Stimulated activated CD4-positive, alpha-beta T cell treated with anti-CD3 and anti-CD28 coated beads, Interleukin-12 subunit alpha, Interleukin-12 subunit beta, amount 100 ng/mL, for 4 hours (primary cell): ENCODE data around the gene OVOL1.
"Not testable (repeated sequence)": the region's sequence is repeated elsewhere in the genome, so short reads cannot be mapped to it uniquely, and the experiment has no call there.

Experiments
- DNase-seq: peaks from one replicate; pipeline ENCODE4 v3.0.0-alpha.2; 2020

OVOL1 gene

DNA sequence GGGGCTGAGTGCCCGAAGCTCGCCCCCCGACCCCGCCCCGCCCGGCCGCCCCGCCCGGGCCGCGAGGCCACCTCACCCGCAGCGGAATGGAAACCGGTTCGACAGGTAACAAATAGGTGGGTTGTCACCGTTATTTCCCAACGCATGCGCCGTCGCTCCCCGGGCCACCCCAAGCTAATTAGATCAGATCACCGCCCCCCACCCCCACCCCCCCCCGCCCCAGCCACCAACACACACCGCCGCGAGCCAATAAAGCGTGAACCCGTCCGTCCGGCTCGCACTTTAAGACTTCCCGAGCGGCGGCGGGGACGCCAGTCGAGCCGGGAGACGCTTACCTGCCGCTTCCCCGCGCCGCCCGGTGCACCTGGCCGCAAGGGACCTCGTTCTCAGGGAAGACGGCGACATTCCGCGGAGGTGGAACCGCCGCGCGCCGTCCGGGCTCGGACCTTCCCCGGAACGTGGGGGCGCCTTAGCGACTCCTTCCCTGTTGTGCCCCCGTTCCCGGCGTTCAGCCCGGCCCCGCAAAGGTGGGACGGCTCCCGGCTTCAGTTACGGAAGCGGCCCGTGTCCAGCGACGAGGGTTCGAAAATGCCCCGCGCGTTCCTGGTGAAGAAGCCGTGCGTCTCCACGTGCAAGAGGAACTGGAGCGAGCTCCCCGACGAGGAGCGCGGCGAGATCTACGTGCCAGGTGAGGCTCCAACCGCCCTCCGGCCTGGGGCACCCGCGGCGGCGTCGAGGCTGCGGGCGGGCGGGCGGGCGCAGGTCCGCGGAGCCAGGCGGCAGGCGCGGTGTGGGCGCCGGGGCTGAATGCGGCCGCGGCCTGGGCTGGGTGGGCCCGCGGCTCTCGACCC lies at the start of gene OVOL1:
Gene OVOL1, plus strand, starts transcription at position 278 of the 851 bp plus-strand sequence. Its CDS starts 311 bp downstream, at position 589.
- DNase-seq, result peak; percentile 21

DNA sequence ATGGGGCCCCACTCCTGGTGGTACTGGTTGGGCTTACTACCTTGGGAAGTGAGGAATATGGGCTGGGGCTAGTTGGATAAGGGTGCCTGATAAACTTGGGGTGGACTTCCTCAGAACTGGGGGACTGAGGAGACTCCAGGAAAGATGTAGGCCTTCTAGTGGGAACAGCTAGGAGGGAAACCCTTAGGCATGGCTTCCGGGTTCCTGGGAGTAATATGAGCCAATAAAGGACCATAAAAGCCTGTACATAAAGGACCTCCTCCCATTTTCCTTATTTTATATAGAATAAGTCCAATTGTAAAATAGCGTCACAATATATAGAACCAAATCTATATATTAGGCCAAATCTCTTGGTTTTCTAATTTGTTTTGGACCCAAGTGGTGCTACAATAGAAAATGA lies 47.8 kb upstream of the OVOL1 start:
- DNase-seq, result no peak

DNA sequence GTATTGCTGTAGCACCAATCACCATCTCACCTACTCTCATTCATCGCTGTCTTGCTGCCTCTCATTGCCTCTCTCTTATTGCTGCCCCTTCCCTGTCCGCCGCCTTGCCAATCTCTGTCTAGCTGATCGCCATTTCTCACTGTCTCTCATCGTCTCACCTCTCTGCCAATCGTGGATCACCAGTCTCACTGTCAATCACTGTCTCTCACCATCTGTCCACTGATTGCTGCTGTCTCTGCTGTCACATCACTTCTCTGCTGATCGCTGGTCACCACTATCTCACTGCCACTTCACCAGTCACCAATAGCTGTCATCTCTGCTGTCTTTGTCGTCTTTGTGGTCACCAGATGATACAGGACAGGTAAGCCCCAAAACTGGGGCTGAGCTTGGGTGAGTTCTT lies 45.7 kb upstream of the OVOL1 start:
- DNase-seq, result no peak

DNA sequence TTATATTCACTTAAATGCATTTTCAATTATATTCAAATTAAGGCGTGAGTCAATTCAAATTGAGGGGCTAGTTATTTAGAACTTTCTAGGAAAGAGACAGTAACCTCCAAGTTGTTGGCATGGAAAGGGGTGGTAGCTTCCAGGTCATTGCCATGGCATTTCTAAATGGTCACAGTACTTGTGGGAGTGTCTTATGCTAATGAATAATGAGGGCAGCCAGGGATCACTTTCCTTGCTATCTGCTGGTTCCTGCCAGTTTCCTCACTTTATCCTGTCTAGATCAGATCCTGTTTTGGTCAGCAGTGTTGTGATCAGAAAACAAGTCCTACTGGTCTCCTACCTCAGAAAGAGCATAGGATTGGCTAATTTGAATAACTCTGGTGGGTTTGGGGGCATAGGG lies 44.5 kb upstream of the OVOL1 start:
- DNase-seq, result no peak

DNA sequence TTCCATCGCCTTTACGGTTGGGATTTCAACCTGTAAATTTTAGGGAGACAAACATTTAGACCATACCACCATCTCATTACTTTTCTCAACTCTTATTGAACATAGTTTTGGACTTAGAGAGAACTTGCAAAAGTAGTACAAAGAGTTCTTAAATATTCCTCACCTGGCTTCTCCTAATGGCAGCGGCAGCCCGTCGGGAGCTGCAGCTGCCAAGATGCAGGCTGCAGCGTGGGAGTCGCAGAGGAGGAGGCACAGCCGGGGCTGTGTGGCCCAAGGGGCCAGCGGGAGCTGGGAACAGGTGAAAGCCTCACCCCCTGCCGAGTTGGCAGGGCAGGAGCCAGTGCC lies 43.2 kb upstream of the OVOL1 start:
- DNase-seq, result no peak

DNA sequence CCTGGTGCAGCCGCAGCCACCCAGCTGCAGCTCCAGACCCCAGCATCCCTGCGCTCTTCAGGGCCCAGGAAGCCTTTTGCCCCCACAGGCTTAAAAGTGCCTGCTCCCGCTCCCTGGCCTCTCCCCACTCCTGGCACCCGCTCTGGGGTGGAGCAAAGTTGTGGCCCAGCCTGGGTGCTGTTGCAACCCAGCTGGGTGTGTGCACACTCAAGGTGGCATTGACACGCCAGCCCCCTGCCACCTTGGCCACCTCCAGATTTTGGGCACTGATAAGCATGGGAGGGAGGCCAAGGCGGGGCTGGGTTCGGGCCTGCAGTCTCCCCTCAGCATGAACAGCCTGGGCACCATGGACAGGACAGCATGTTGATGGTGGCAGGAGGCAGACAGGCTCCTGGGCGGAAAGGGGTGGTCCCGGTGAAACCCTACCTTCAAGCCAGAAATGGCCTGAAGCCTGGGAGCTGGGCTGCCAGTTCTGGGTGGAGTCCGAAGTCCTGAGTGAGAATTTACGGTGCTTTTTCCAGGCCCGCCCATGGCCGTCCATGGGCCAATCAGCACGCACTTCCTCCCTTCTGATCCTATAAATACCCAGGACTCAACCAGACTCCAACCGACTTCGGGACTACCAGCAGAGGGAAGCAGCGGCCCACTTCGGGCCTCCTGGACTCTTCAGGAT lies 42.7 kb upstream of the OVOL1 start:
- DNase-seq, result no peak

DNA sequence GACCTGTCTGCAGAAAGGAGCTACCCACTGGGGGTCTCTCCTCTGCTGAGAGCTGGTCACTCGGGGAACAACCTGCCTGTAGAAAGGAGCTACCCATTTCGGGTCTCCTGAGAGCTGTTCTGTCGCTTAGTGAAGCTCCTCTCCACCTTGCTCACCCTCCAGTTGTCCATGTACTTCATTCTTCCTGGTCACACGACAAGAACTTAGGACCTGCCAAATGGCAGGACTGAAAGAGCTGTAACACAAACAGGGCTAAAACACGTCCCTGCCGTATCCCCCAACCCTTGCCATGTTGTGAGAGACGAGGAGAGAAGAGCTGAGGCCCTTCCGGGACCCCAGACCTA lies 42.2 kb upstream of the OVOL1 start:
- no peak for DNase-seq

DNA sequence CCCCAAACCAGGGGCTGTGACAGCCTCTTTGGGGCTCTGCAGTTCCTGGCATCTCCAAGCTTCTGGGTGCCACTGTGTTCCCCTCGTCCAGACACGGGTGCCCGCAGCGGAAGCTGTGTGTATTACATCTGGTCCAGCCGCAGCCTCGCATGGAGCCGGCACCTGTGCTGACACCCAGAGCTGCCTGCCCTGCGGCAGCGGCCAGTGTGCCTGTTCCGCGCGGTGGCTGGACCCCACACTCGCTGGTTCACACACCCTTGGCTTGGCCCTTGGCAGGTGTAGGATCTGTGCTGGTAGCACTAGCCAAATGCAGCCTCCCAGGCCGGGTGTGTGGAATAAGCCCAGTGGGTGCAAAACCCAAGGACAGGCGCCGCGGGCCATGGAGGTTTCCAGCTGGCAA lies 41.8 kb upstream of the OVOL1 start:
- DNase-seq, result no peak

DNA sequence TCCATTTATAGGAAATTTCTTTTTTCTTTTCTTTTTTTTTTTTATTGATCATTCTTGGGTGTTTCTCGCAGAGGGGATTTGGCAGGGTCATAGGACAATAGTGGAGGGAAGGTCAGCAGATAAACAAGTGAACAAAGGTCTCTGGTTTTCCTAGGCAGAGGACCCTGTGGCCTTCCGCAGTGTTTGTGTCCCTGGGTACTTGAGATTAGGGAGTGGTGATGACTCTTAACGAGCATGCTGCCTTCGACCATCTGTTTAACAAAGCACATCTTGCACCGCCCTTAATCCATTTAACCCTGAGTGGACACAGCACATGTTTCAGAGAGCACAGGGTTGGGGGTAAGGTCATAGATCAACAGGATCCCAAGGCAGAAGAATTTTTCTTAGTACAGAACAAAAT lies 24.7 kb upstream of the OVOL1 start:
- not testable (repeated sequence) for DNase-seq

DNA sequence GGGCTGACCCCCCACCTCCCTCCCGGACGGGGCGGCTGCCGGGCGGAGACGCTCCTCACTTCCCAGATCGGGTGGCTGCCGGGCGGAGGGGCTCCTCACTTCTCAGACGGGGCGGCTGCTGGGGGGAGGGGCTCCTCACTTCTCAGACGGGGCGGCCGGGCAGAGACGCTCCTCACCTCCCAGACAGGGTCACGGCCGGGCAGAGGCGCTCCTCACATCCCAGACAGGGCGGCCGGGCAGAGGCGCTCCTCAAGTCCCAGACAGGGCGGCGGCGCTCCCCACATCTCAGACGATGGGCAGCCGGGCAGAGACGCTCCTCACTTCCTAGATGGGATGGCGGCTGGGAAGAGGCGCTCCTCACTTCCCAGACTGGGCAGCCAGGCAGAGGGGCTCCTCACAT lies 24.0 kb upstream of the OVOL1 start:
- not testable (repeated sequence) for DNase-seq

DNA sequence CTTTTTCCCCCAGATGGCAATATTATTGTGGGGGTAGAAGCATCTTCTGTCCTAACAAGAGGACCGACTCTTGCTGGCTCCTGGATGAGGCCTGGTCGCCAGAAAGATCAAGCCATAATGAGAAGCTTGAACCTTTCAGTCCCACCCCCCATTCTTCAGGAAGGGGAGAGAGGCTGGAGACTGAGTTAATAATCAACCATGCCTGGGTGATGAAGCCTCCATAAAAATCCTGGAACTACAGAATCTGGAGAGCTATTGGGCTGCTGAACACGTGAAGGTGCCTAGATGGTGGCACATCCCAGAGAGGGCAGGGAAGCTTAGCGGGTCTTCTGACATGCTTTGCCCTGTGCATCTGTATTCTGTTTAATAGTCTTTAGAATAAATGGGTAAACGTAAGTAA lies 22.4 kb upstream of the OVOL1 start:
- DNase-seq, result no peak

DNA sequence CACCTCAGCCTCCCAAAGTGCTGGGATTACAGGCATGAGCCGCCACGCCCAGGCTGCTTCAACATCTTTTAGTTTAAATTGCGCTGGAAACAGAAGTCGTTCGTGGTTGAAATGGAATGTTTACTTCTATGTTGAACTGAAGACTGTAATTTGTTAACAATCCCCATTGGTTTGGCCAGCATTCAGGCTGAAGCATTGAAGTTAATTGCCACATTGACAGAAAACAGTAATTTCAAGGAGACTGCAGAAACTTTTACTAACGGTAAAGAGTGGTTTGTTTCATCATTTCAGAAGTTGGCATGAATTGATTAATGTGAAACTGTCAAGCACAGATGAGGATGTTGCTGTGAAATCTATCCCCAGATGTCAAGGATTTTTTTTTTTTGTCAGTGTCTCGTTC lies 20.3 kb upstream of the OVOL1 start:
- no peak for DNase-seq

DNA sequence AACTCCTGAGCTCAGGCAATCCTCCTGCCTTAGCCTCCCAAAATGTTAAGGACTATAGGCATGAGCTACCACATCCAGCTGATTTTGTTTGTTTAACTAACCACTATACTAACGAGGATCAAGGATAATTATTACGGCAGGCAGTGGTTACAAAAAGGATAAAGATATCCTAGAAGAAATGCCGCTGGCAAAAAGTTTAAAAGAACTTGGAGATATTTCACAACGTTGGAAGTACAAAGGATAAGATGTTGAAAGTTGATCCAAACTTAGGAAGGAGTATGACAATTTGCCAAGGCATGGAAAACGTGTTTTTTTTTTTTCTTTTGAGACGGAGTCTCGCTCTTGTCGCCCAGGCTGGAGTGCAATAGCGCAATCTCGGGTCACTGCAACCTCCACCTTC lies 19.5 kb upstream of the OVOL1 start:
- no peak for DNase-seq

DNA sequence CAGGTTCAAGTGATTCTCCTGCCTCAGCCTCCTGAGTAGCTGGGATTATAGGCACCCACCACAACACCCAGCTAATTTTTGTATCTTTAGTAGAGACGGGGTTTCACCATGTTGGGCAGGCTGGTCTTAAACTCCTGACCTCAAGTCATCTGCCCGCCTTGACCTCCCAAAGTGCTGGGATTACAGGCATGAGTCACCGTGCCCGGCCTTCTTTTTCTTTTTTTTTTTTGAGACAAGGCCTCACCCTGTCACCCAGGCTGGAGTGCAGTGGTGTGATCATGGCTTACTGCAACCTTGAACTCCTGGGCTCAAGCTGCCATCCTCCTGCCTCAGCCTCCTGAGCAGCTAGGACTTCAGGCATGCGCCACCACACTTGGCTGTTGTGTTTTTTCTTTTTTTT lies 19.1 kb upstream of the OVOL1 start:
- not testable (repeated sequence) for DNase-seq

DNA sequence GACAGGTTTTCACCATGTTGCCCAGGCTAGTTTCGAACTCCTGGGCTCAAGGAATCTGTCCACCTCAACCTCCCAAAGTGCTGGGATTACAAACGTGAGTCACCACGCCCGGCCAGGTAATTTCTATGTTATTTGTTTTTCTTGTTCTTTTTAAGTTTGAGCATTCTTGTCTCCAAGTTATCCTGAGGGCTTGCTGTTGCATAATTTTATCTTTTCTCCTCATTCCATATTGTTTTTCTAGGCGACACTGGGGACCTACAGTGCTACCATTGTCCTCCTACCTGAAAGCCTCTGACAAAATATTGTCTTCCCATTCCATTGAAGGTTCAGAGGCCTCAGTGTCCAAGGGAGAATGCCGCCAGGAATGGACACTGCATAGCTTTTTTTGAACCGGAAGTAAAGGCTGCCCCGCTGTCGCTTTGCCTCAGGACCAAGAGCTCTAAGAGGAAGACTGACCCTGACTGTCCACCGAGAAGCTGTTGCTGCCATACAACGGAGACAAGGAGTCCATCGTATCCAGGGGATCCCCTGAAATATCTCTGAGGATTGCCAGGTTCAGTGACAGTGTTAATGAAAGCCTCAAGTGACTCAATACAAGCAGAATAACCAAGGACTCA lies 15.8 kb upstream of the OVOL1 start:
- no peak for DNase-seq

DNA sequence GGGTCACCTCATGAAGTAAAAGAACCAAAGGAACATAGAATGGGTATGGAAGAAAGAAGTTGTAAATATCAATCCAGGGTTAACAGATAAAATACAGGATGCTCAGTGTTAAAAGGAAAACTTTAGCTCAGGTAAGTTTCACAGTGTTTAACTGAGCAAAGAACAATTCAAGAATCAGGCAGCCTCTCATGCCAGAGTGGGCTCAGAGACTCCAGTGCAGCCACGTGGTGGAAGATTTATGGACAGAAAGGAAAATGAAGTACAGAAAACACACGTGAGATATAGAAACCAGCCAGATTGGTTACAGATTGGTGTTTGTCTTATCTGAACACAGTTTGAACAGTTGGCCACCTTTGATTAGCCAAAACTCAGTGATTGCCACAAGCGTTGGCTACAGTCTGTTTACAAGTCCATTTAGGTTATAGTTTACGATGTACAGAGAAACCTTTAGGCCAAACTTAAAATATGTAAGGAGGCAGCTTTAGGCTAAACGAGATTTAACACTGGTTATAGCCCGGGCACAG lies 15.2 kb upstream of the OVOL1 start:
- DNase-seq, result no peak

DNA sequence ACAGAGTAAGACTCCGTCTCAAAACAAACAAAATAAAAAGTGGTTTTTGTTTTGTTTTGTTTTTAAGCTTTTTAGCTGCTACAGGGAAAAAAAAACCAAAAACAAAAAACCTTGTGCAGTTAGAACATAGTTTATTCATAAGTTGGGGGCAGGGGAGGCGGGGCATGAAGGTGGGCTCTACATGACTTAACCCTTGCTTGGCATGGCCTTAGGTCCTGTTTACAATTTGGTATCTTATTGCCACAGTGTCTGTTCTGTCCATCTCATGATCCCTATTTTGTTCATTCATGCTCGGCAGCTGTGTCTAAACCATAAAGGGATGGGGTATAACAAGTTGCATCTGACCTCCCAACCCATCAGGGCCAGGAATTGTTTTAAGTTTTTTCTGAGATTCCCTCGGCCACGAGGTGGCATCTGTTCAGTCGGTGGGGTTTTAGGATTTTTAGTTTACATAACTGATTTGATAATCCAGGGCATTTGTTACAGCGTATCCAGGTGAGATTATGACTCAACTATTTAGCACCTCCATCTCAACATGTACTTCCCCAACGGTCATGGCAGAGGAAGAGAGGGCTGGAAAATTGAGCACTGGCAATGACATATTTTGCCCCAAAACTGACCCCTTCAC lies 13.0 kb upstream of the OVOL1 start:
- no peak for DNase-seq

DNA sequence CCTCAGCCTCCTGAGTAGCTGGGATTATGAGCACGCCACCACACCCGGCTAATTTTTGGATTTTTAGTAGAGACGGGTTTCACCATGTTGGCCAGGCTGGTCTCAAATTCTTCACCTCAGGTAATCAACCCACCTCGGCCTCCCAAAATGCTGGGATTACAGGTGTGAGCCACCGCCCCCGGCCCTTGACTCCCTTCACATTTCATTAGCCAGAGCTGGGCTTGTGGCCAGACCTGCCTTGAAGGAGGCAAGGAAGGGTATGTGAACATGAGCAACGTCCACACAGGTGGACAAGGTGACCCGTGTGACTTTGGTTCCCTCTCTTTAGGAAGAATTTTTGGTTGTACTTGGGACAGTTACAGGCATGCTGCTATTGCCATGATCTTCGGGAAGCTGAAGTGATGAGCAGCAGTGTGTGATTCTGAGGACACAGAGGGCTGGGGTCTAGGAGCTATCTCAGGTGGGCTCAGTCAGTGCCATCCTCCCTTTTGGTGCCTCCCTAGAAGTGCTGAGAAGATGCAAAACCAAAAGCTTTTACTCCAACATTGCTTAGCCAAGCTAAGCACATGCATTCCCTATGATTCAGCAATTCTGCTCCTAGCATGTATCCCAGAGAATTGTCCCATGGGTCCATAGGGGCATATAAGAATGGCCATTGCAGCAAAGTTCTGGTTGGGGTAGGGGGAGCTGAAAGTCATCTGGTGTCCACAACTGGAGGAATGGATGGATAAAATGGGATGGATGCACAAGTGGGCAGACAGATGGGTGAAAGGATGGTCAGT lies 12.1 kb upstream of the OVOL1 start:
- DNase-seq, result no peak

DNA sequence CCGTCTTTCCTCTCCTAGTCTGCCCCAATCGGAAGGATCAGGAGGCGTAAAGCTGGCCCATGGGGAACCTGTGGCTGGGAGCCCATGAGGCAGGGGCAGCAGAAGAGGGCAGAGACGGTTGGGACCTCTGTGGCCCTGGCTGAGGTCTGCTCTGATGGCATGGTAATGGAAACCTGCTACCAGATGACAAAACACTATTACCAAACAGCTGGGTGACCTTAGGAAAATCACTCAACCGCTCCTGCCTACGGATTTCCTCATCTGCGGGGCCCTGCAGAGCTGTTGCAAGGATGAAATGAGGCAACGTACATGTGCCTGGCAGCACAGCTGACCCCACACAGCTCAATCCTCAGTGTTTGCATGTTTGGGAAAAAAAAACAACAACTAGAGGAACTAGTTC lies 10.7 kb upstream of the OVOL1 start:
- DNase-seq, result no peak

DNA sequence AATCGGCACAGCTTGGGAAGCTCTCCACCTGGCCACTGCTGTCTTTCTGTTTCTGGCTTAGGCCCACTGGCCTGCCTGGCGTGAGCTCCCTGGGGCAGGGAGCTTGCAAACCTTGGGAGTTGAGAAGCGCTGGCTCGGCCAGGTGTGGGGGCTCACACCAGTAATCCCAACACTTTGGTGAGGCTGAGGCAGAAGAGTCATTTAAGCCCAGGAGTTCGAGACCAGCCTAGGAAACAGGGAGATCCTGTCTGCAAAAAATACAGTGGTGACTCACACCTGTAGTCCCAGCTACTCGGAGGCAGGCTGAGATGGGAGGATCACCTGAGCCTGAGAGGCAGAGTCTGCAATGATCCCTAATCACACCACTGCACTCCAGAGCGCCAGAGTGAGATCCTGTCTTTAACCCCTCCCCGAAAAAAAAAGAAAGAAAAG lies 10.1 kb upstream of the OVOL1 start:
- DNase-seq, result no peak

DNA sequence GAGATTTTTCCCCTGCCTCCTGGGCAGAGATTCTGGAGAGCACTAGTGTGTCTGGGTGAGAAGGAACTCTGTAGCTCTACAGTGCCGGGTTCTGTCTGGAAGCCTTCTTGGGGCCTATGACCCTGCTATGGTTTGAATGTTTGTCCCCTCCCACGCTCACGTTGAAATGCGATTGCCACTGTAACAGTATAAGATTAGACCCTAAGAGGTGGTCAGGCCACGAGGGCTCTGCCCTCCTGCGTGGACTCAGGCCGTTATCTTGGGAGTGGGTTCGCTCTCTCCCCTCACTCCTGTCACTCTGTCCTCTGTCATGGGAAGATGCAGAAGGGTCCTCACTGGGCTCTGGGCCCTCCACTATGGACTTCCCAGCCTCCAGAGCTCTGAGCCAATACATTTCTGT lies 9.6 kb upstream of the OVOL1 start:
- DNase-seq, result no peak

DNA sequence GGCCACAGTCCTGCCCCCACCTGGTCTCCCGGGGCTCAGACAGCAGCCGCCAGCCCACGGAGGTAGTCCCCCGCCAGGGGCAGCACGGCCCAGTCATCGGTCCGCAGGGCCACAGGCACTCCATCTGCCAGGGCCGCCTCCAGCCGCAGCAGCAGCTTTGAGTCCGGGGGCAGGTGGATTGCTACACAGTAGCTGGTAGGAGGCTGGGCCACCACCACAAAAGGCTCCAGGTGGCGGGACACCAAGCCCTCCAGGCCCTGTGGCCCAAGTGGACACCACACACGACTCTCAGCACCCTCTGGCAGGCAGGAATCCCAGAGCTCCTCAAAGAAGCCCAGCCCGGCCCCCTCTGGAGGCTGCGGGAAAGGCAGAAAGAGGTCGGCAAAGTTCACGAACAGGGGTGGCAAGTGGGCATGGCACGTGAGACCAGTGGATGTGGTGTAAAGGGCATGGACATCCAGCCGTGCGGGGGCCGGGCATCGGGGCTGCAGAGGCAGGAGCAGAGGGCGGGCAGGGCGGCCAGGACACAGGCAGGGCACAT lies 9.0 kb upstream of the OVOL1 start:
- DNase-seq, result no peak
